Measurements from ENCODE around the gene IL1A.

IL1A gene

DNA sequence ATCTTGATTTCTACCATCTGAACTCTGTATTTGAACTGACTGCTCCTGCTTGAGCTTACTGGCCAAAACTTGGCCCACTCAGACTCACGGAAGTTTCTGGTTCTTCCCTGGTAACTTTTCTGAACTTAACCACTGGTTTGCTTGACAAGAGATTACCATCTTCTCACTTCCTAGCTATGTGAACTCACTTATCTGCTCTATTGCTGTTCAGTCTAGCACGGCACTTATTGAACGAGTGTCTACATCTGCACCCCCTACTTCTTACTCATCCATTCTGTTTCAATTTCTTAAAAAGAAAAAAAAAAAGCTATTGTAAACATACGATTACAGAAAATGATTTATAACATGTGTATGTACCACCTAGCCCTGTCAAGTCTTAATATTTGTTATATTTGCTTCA, 28.8 kb downstream of the IL1A start:
- ATAC-seq (ENCODE audit: low read depth) (no peak), DNase-seq (ENCODE audit: low spot score) (no peak)
- Histone ChIP-seq H3K36me3 (ENCODE audit: low read depth) (peaks cover 98% of the 10 kb centered on the region), H3K27me3 (ENCODE audit: insufficient read depth, poor library complexity, severe bottlenecking) (no peaks in the 10 kb centered on the region), H3K9me3 (ENCODE audit: severe bottlenecking) (no peaks in the 10 kb centered on the region), H3K4me3 (ENCODE audit: severe bottlenecking) (no peak overlapping the region), H3K27ac (ENCODE audit: poor library complexity, severe bottlenecking) (no peak overlapping the region), H3K4me1 (ENCODE audit: insufficient read depth, poor library complexity, severe bottlenecking) (peaks cover 2% of the 10 kb centered on the region)
- TF ChIP-seq, protein P1, sequence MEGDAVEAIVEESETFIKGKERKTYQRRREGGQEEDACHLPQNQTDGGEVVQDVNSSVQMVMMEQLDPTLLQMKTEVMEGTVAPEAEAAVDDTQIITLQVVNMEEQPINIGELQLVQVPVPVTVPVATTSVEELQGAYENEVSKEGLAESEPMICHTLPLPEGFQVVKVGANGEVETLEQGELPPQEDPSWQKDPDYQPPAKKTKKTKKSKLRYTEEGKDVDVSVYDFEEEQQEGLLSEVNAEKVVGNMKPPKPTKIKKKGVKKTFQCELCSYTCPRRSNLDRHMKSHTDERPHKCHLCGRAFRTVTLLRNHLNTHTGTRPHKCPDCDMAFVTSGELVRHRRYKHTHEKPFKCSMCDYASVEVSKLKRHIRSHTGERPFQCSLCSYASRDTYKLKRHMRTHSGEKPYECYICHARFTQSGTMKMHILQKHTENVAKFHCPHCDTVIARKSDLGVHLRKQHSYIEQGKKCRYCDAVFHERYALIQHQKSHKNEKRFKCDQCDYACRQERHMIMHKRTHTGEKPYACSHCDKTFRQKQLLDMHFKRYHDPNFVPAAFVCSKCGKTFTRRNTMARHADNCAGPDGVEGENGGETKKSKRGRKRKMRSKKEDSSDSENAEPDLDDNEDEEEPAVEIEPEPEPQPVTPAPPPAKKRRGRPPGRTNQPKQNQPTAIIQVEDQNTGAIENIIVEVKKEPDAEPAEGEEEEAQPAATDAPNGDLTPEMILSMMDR (IDR thresholded peaks at IDR 0.05; ENCODE audit: poor library complexity, severe bottlenecking): no peak

DNA sequence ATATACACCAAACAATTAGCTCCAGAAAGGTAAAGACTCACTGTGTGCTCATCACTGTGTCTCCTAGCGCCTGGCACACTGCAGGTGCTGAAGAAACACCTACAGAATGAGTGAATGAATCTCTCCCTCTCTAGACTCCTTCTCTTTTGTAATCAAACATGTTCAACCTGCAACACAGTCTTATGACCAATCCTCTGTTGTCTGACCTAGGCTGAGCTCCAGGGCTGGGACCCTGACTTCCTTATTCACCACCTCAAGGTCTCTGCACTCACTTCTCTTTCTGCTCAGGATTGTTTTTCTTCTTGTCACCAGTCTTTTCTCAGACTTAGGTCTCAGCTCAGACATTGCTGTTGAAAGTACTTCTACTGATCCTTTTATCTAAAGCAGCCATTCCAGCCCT, 29.7 kb downstream of the IL1A start:
- ATAC-seq (ENCODE audit: low read depth): no peak
- H3K4me3 ChIP-seq (ENCODE audit: severe bottlenecking): no peak overlapping the region
- no peak overlapping the region for H3K27ac ChIP-seq (ENCODE audit: poor library complexity, severe bottlenecking)
- H3K27me3 ChIP-seq (ENCODE audit: insufficient read depth, poor library complexity, severe bottlenecking): no peaks in the 10 kb centered on the region
- peaks cover 98% of the 10 kb centered on the region for H3K36me3 ChIP-seq (ENCODE audit: low read depth)
- H3K4me1 ChIP-seq (ENCODE audit: insufficient read depth, poor library complexity, severe bottlenecking): no peaks in the 10 kb centered on the region
- DNase-seq (ENCODE audit: low spot score): no peak
- TF ChIP-seq, protein P1 (IDR thresholded peaks at IDR 0.05; ENCODE audit: poor library complexity, severe bottlenecking): no peak
- no peaks in the 10 kb centered on the region for H3K9me3 ChIP-seq (ENCODE audit: severe bottlenecking)

DNA sequence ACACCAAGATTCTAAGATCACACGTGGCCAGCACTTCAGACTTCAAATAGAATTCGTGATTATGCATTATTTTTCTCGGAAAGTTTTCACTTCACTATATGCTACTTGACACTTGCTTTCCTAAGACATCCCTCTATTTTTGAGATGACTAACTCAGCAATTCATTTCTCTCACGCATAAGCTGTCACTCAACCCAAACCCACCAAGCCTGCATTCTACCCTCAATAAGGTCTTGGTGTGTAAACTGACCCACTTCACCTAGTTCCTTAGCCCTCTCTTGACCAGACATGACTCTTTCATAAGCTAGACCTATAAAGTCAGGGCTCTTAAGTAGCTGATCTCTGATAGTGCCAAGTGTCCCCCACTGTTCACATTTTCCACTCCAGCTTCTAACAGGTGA, 31.6 kb downstream of the IL1A start:
- DNase-seq (ENCODE audit: low spot score) (no peak), ATAC-seq (ENCODE audit: low read depth) (no peak)
- Histone ChIP-seq H3K27me3 (ENCODE audit: insufficient read depth, poor library complexity, severe bottlenecking) (no peaks in the 10 kb centered on the region), H3K4me1 (ENCODE audit: insufficient read depth, poor library complexity, severe bottlenecking) (no peaks in the 10 kb centered on the region), H3K4me3 (ENCODE audit: severe bottlenecking) (no peak overlapping the region), H3K27ac (ENCODE audit: poor library complexity, severe bottlenecking) (no peak overlapping the region), H3K9me3 (ENCODE audit: severe bottlenecking) (no peaks in the 10 kb centered on the region), H3K36me3 (ENCODE audit: low read depth) (peaks cover 98% of the 10 kb centered on the region)
- TF ChIP-seq, protein P1 (IDR thresholded peaks at IDR 0.05; ENCODE audit: poor library complexity, severe bottlenecking): no peak

DNA sequence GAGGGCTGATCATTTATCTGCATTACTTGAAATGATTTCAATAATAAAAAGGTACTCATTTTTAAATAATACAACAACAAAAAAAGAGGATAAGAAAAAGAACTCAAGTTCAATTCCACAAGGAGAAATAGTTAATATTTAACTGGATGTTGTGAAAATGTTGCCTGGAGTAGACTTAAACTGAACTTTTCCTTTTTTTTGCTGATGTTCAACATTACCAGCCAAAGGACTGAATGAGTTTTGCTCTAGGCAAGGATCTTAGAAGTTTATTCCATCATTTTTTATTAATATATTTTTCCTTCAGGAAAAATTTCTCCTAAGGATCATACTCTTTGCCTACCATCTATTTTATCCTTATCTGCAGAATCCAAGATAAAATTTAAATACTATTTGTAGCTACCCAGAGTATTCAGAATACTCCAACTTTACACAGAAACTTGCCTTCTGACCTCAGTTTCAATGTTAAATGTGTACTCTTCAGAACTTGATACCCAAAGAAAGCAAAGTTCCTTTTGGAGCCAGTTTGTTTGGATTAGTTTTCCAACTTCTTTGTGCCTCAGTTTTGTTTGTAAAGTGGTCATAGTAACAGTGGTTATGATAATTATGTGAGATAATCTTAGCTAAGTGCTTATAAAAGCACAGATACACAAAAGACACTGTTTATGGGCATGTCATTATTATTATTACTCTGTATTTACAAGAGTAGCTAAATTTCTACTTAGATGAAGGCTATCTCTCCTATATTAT, 32.7 kb downstream of the IL1A start:
- Histone ChIP-seq H3K27me3 (ENCODE audit: insufficient read depth, poor library complexity, severe bottlenecking) (no peaks in the 10 kb centered on the region), H3K27ac (ENCODE audit: poor library complexity, severe bottlenecking) (peak overlapping the region; percentile 10), H3K36me3 (ENCODE audit: low read depth) (peaks cover 98% of the 10 kb centered on the region), H3K4me1 (ENCODE audit: insufficient read depth, poor library complexity, severe bottlenecking) (no peaks in the 10 kb centered on the region), H3K4me3 (ENCODE audit: severe bottlenecking) (no peak overlapping the region), H3K9me3 (ENCODE audit: severe bottlenecking) (no peaks in the 10 kb centered on the region)
- no peak for ATAC-seq (ENCODE audit: low read depth)
- TF ChIP-seq, protein P1 (IDR thresholded peaks at IDR 0.05; ENCODE audit: poor library complexity, severe bottlenecking): no peak
- DNase-seq (ENCODE audit: low spot score): no peak

DNA sequence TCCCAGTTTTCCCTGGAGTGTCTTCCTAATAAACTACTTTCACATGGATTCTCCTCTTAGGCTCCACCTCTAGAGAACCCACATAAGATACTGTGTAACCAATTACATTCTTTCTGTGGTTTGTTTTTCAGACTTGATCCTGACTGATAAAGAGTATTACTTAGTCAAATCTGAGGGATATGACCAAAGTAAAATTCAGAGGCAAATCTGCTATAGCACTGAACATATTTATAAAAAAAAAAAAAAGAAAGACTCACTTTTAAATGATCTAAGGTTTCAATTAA, 33.8 kb downstream of the IL1A start:
- no peak for ATAC-seq (ENCODE audit: low read depth)
- Histone ChIP-seq H3K9me3 (ENCODE audit: severe bottlenecking) (no peaks in the 10 kb centered on the region), H3K36me3 (ENCODE audit: low read depth) (peaks cover 98% of the 10 kb centered on the region), H3K27ac (ENCODE audit: poor library complexity, severe bottlenecking) (peak overlapping the region; percentile 10), H3K4me3 (ENCODE audit: severe bottlenecking) (no peak overlapping the region), H3K27me3 (ENCODE audit: insufficient read depth, poor library complexity, severe bottlenecking) (no peaks in the 10 kb centered on the region), H3K4me1 (ENCODE audit: insufficient read depth, poor library complexity, severe bottlenecking) (no peaks in the 10 kb centered on the region)
- TF ChIP-seq, protein P1 (IDR thresholded peaks at IDR 0.05; ENCODE audit: poor library complexity, severe bottlenecking): no peak
- no peak for DNase-seq (ENCODE audit: low spot score)

Measured in RWPE2 (cell line).